Nephron (organoid): ENCODE results near the gene PZP.

Experiments
- H3K27ac Mint-ChIP-seq, 3 experiments: 2 replicates each; pipeline ENCODE4 v1.8.0; 2020; ENCODE audit warnings: mixed read lengths in 3 of 3, mild to moderate bottlenecking in 2 of 3, moderate library complexity in 1 of 3
- H3K27me3 Mint-ChIP-seq: 2 replicates; pipeline ENCODE4 v1.8.0; 2021; ENCODE audit warnings: low read depth, mild to moderate bottlenecking, moderate library complexity, mixed read lengths
- H3K36me3 Mint-ChIP-seq: 2 replicates; pipeline ENCODE4 v1.8.0; 2020; ENCODE audit warnings: low read depth, mixed read lengths
- H3K4me1 Mint-ChIP-seq: 2 replicates; pipeline ENCODE4 v1.8.0; 2020; ENCODE audit warnings: mixed read lengths
- H3K4me3 Mint-ChIP-seq, 3 experiments: 2 replicates each; pipeline ENCODE4 v1.8.0; 2020; ENCODE audit warnings: mild to moderate bottlenecking in 3 of 3, mixed read lengths in 3 of 3, moderate library complexity in 2 of 3
- H3K9me3 Mint-ChIP-seq: 2 replicates; pipeline ENCODE4 v1.8.0; 2020; ENCODE audit warnings: mixed read lengths
- CTCF ChIP-seq, 3 experiments: fragments of 200-600 bp; sonication (generic); IDR thresholded peaks; one replicate each; pipeline ENCODE4 v1.5.0; 2021; ENCODE audit warnings: antibody characterized with exemption in 3 of 3; ENCODE audit not compliant: unreplicated experiment in 3 of 3

Gene PZP

GRCh38 chr12:9211687-9212086 is 3.5 kb upstream of the PZP start:
- H3K4me1 Mint-ChIP-seq = no peaks in the 10 kb centered on the region
- no peak overlapping the region for H3K27ac Mint-ChIP-seq
- no peak overlapping the region for H3K4me3 Mint-ChIP-seq
- no peaks in the 10 kb centered on the region for H3K9me3 Mint-ChIP-seq
- TF ChIP-seq CTCF (IDR thresholded peaks at IDR 0.05; ENCODE audit: unreplicated experiment in 3 of 3) = no peak
- H3K36me3 Mint-ChIP-seq = no peaks in the 10 kb centered on the region
- H3K27me3 Mint-ChIP-seq = no peaks in the 10 kb centered on the region

GRCh38 chr12:9204380-9204779 is 3.8 kb downstream of the PZP start:
- Mint-ChIP-seq H3K36me3 (no peaks in the 10 kb centered on the region), H3K27ac (no peak overlapping the region), H3K4me3 (no peak overlapping the region), H3K27me3 (no peaks in the 10 kb centered on the region), H3K4me1 (no peaks in the 10 kb centered on the region), H3K9me3 (no peaks in the 10 kb centered on the region)
- TF ChIP-seq CTCF (IDR thresholded peaks at IDR 0.05; ENCODE audit: unreplicated experiment in 3 of 3) = no peak

- TF ChIP-seq CTCF (IDR thresholded peaks at IDR 0.05; ENCODE audit: unreplicated experiment in 3 of 3) = no peak
- no peak overlapping the region for H3K4me3 Mint-ChIP-seq
- no peaks in the 10 kb centered on the region for H3K9me3 Mint-ChIP-seq
- no peaks in the 10 kb centered on the region for H3K4me1 Mint-ChIP-seq
- no peaks in the 10 kb centered on the region for H3K36me3 Mint-ChIP-seq
- H3K27ac Mint-ChIP-seq = no peak overlapping the region
- H3K27me3 Mint-ChIP-seq = no peaks in the 10 kb centered on the region
Observed at GRCh38 chr12:9198012-9198411, 10.2 kb downstream of the PZP start.

GRCh38 chr12:9184276-9184675 is 23.9 kb downstream of the PZP start:
- Mint-ChIP-seq H3K36me3 (no peaks in the 10 kb centered on the region), H3K27ac (no peak overlapping the region), H3K27me3 (no peaks in the 10 kb centered on the region), H3K9me3 (peaks cover 11% of the 10 kb centered on the region), H3K4me3 (no peak overlapping the region), H3K4me1 (no peaks in the 10 kb centered on the region)
- TF ChIP-seq CTCF (IDR thresholded peaks at IDR 0.05; ENCODE audit: unreplicated experiment in 3 of 3) = no peak

GRCh38 chr12:9180810-9181209 is 27.4 kb downstream of the PZP start:
- H3K9me3 Mint-ChIP-seq = peaks cover 3% of the 10 kb centered on the region
- H3K27ac Mint-ChIP-seq = no peak overlapping the region
- H3K27me3 Mint-ChIP-seq = no peaks in the 10 kb centered on the region
- TF ChIP-seq CTCF (IDR thresholded peaks at IDR 0.05; ENCODE audit: unreplicated experiment in 3 of 3) = no peak
- no peaks in the 10 kb centered on the region for H3K4me1 Mint-ChIP-seq
- H3K36me3 Mint-ChIP-seq = no peaks in the 10 kb centered on the region
- no peak overlapping the region for H3K4me3 Mint-ChIP-seq

- Mint-ChIP-seq H3K4me1 (no peaks in the 10 kb centered on the region), H3K4me3 (no peak overlapping the region), H3K9me3 (peaks cover 3% of the 10 kb centered on the region), H3K27ac (no peak overlapping the region), H3K36me3 (no peaks in the 10 kb centered on the region), H3K27me3 (no peaks in the 10 kb centered on the region)
- no peak for TF ChIP-seq CTCF (IDR thresholded peaks at IDR 0.05; ENCODE audit: unreplicated experiment in 3 of 3)
Observed at GRCh38 chr12:9179781-9180180, 28.4 kb downstream of the PZP start.
